MM.1S (cell line): ENCODE data around the gene HOXA6.

ENCODE experiments used
- DNase-seq: peaks from one replicate; pipeline ENCODE4 v3.0.0-alpha.2; 2015
- H2AFZ ChIP-seq: fragments of 300-600 bp; sonication (generic); 2 replicates; pipeline ENCODE4 v1.6.0; 2016; ENCODE audit warnings: antibody characterized with exemption, low read length
- H3F3A ChIP-seq: fragments of 300-600 bp; sonication (generic); 2 replicates; pipeline ENCODE4 v1.6.1; 2016; ENCODE audit warnings: mild to moderate bottlenecking, antibody characterized with exemption, low read length, moderate library complexity, mixed read lengths; ENCODE audit not compliant: insufficient read depth
- H3K27ac ChIP-seq: fragments of 300-600 bp; sonication (generic); 2 replicates; pipeline ENCODE4 v1.5.1; 2016; ENCODE audit warnings: mild to moderate bottlenecking, low read length
- H3K27me3 ChIP-seq: fragments of 300-600 bp; sonication (generic); replicated peaks from 2 replicates; pipeline ENCODE4 v1.6.0; 2016; ENCODE audit warnings: low read length; ENCODE audit not compliant: insufficient read depth
- H3K36me3 ChIP-seq: fragments of 300-600 bp; sonication (generic); replicated peaks from 2 replicates; pipeline ENCODE4 v1.6.1; 2016; ENCODE audit warnings: mild to moderate bottlenecking, low read length, mixed read lengths; ENCODE audit not compliant: insufficient read depth
- H3K4me1 ChIP-seq: fragments of 300-600 bp; sonication (generic); 2 replicates; pipeline ENCODE4 v1.6.1; 2016; ENCODE audit warnings: low read length, mixed read lengths
- H3K4me2 ChIP-seq: fragments of 300-600 bp; sonication (generic); 2 replicates; pipeline ENCODE4 v1.6.0; 2016; ENCODE audit warnings: low read depth, low read length
- H3K4me3 ChIP-seq: fragments of 300-600 bp; sonication (generic); 2 replicates; pipeline ENCODE4 v1.5.1; 2016; ENCODE audit warnings: low read length, mixed read lengths
- H3K79me2 ChIP-seq: fragments of 300-600 bp; sonication (generic); 2 replicates; pipeline ENCODE4 v1.6.1; 2016; ENCODE audit warnings: mixed run types, low read length, mixed read lengths
- H3K9ac ChIP-seq: fragments of 300-600 bp; sonication (generic); 2 replicates; pipeline ENCODE4 v1.6.1; 2016; ENCODE audit warnings: low read length, mixed read lengths
- H3K9me2 ChIP-seq: fragments of 300-600 bp; sonication (generic); replicated peaks from 2 replicates; pipeline ENCODE4 v1.6.1; 2016; ENCODE audit warnings: mild to moderate bottlenecking, low read length, mixed read lengths; ENCODE audit not compliant: insufficient read depth
- H3K9me3 ChIP-seq: fragments of 300-600 bp; sonication (generic); replicated peaks from 2 replicates; pipeline ENCODE4 v1.6.1; 2016; ENCODE audit warnings: mild to moderate bottlenecking, low read length, mixed read lengths; ENCODE audit not compliant: insufficient read depth
- H4K20me1 ChIP-seq: fragments of 300-600 bp; sonication (generic); 2 replicates; pipeline ENCODE4 v1.6.1; 2016; ENCODE audit warnings: mild to moderate bottlenecking, low read length, moderate library complexity, mixed read lengths; ENCODE audit not compliant: insufficient read depth
- EZH2 ChIP-seq: fragments of 300-600 bp; sonication (generic); optimal IDR thresholded peaks from 2 replicates; pipeline ENCODE3; 2017; ENCODE audit warnings: low read depth, mild to moderate bottlenecking, antibody characterized with exemption, low read length, mixed read lengths
- EZH2phosphoT487 ChIP-seq: fragments of 300-600 bp; sonication (generic); IDR thresholded peaks from 2 replicates; pipeline ENCODE4 v1.6.1; 2018; ENCODE audit warnings: antibody characterized with exemption, low read length
- TF ChIP-seq, protein P1 (sequence below): fragments of 300-600 bp; sonication (generic); IDR thresholded peaks from 2 replicates; pipeline ENCODE4 v1.5.1; 2016; ENCODE audit warnings: antibody characterized with exemption, low read length, mixed read lengths

The HOXA6 gene

DNA sequence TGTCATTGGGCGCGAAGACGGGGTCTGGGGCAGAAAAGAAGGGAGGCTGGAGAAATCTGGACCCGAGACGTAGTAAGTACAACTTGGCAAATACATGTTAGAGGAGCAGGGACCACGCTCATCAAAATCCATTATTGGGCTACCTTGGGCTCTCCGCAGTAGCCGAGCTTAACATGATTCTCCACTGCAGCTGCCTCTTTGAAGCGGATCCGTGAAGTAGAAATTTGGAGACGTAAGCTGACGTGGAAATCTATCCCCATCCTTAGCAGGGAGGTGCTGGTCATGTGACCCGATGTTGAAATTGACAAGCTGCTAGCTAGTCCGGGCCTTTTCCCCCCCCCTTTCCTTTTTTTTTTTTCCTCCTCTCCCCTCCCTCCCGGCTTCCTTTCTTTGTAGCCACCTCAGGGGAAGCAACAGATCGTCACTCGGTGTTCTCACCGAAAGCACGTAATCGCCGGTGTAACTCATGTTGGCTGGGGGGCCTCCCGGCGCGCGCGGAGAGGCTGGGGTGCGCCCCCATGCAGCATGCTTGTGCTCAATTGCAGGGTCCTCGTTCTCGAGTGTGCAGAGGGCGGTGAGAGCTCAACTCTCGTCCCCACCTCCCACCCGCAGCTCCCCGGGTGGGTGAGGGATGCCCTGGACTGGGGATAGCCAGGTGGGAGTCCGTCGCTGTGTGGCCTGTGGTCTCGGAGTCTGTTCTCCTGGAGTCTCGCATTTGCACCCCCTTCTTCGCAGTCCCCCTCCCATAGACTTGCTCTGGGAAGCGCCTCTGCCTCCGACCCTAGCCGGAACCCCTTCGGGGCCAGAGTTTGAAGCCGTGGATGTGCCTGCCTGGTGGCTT, 37.7 kb upstream of the HOXA6 start, which contains the start of gene HOXA11:
HOXA11 (minus strand) TSS at position 220 of the 841 bp plus-strand sequence; CDS start at position 132, 88 bp downstream.
- H2AFZ ChIP-seq: no peak within 1 kb of the TSS
- no peak within 1 kb of the TSS for H3K9ac ChIP-seq
- H3K79me2 ChIP-seq: no peaks in the 10 kb centered on the region

DNA sequence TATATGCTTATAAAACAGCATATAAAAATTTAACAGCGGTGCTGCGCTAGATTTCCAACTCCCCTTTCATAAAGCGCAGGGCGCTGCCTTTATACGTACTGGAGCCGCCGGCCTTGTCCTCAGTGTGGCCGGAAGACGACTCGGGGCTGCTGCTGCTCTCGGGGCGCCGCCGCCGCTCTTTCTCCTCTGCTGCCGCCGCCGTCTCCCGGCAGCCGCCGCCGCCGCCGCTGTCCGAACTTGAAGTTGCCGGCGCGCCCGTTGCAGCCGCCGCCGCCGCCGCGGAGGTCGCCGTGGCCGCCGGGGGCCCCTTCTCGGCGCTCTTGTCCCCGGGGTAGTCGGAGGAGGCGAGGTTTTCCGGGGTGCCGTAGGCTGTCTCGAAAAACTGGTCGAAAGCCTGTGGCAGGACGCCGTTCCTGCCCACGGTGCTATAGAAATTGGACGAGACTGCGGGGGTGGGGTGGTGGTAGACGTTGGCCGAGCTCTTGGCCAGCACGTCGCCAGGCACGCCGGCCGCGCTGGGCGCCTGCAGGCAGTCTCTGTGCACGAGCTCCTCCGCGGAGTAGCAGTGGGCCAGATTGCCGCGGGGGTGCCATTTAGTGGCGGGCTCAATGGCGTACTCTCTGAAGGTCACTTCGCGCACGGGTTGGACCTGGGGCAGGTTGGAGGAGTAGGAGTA, 36.9 kb upstream of the HOXA6 start:
- no peak overlapping the region for H3K4me3 ChIP-seq
- DNase-seq: no peak
- H3K79me2 ChIP-seq: no peaks in the 10 kb centered on the region
- TF ChIP-seq, protein P1, sequence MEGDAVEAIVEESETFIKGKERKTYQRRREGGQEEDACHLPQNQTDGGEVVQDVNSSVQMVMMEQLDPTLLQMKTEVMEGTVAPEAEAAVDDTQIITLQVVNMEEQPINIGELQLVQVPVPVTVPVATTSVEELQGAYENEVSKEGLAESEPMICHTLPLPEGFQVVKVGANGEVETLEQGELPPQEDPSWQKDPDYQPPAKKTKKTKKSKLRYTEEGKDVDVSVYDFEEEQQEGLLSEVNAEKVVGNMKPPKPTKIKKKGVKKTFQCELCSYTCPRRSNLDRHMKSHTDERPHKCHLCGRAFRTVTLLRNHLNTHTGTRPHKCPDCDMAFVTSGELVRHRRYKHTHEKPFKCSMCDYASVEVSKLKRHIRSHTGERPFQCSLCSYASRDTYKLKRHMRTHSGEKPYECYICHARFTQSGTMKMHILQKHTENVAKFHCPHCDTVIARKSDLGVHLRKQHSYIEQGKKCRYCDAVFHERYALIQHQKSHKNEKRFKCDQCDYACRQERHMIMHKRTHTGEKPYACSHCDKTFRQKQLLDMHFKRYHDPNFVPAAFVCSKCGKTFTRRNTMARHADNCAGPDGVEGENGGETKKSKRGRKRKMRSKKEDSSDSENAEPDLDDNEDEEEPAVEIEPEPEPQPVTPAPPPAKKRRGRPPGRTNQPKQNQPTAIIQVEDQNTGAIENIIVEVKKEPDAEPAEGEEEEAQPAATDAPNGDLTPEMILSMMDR: no peak
- no peak for TF ChIP-seq EZH2phosphoT487
- no peak for TF ChIP-seq EZH2
- H3K27ac ChIP-seq: no peak overlapping the region
- H2AFZ ChIP-seq: no peak overlapping the region
- H3K36me3 ChIP-seq: no peaks in the 10 kb centered on the region
- H3K9me2 ChIP-seq: no peaks in the 10 kb centered on the region
- no peak overlapping the region for H3K4me2 ChIP-seq
- peaks cover 80% of the 10 kb centered on the region for H3K27me3 ChIP-seq
- no peaks in the 10 kb centered on the region for H3F3A ChIP-seq
- no peaks in the 10 kb centered on the region for H3K4me1 ChIP-seq
- H3K9me3 ChIP-seq: no peaks in the 10 kb centered on the region
- no peak overlapping the region for H3K9ac ChIP-seq
- H4K20me1 ChIP-seq: no peaks in the 10 kb centered on the region

More for the DNA sequence above, 37.7 kb upstream of the HOXA6 start, which contains the start of gene HOXA11:
- H3K4me3 ChIP-seq: no peak within 1 kb of the TSS
- H4K20me1 ChIP-seq: no peaks in the 10 kb centered on the region
- H3K36me3 ChIP-seq: no peaks in the 10 kb centered on the region
- DNase-seq: no peak
- H3K4me1 ChIP-seq: no peaks in the 10 kb centered on the region
- H3F3A ChIP-seq: no peaks in the 10 kb centered on the region
- H3K9me3 ChIP-seq: no peaks in the 10 kb centered on the region
- TF ChIP-seq EZH2 (no peak), EZH2phosphoT487 (no peak)
- TF ChIP-seq, protein P1: no peak
- no peak within 1 kb of the TSS for H3K4me2 ChIP-seq
- H3K27me3 ChIP-seq: peaks cover 84% of the 10 kb centered on the region
- no peaks in the 10 kb centered on the region for H3K9me2 ChIP-seq
- H3K27ac ChIP-seq: no peak within 1 kb of the TSS

DNA sequence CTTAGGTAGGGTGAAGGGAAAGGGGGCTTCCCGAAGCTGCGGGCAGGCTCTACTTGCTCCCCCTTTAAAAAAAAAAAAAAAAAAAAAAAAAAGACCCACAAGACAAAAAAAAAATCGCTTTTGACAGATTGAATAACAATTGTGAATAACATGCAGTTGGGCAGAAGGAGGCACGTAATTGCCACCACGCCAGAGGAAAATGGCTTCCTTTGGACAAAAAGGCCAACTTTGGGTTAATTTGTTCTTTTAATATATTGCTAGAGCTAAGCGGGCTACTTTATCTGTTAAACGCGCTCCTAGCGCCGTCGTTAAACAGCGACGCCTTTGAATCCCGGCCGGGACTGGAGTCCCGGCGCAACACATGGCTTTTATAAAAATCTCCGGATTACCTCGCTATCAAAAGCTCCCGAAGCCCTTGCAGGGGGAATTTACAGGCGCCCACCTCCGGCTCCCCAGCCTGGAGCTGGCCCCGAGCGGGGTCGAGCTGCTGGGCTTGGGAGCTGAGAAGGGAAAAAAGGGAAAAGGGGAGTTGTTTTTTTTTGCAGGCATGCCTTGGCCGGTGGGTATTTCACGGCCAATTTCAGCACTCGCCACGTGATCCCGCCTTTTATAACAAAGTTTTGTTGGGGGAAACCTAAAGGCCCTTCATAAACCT, 36.2 kb upstream of the HOXA6 start:
- Histone ChIP-seq H3K9ac (no peak overlapping the region), H3K9me2 (no peaks in the 10 kb centered on the region), H3K4me2 (no peak overlapping the region), H2AFZ (no peak overlapping the region), H3K4me1 (no peaks in the 10 kb centered on the region), H3K79me2 (no peaks in the 10 kb centered on the region), H3K4me3 (no peak overlapping the region), H4K20me1 (no peaks in the 10 kb centered on the region), H3K9me3 (no peaks in the 10 kb centered on the region), H3K36me3 (no peaks in the 10 kb centered on the region), H3K27ac (no peak overlapping the region), H3K27me3 (peaks cover 80% of the 10 kb centered on the region), H3F3A (no peaks in the 10 kb centered on the region)
- DNase-seq: no peak
- TF ChIP-seq EZH2 (no peak), EZH2phosphoT487 (no peak)
- TF ChIP-seq, protein P1: no peak
